ENCODE results near the gene ITSN2. TPM values are rescaled to one million over a fixed set of nuclear protein-coding genes. Genes with fewer than 3 reads are reported as not detected.

ITSN2 gene
- total RNA-seq, 1 donor from 2014 or later = 75.3 TPM

GRCh38 chr2:24285484-24286152 lies 74.7 kb downstream of the ITSN2 start:
- intact Hi-C loops (cut with DNase I) = no loop called here
- ATAC-seq (no peak), DNase-seq (ENCODE audit: low spot score) (no peak)

GRCh38 chr2:24280645-24281044 lies 79.7 kb downstream of the ITSN2 start:
- intact Hi-C loops (cut with DNase I) = no loop called here
- ATAC-seq = no peak

GRCh38 chr2:24280161-24280560 lies 80.2 kb downstream of the ITSN2 start:
- ATAC-seq (no peak), DNase-seq (ENCODE audit: low spot score) (no peak)
- intact Hi-C loops (cut with DNase I) = no loop called here

More at GRCh38 chr2:24280645-24281044, 79.7 kb downstream of the ITSN2 start:
- DNase-seq (ENCODE audit: low spot score) = no peak

- ATAC-seq (no peak), DNase-seq (ENCODE audit: low spot score) (no peak)
- intact Hi-C loops (cut with DNase I) = no loop called here
Measured at GRCh38 chr2:24276349-24276899, 83.9 kb downstream of the ITSN2 start.

- intact Hi-C loops (cut with DNase I) = no loop called here
- no peak for ATAC-seq
- DNase-seq (ENCODE audit: low spot score) = no peak
Measured at GRCh38 chr2:24274809-24275208, 85.5 kb downstream of the ITSN2 start.

GRCh38 chr2:24273598-24273997 lies 86.7 kb downstream of the ITSN2 start:
- ATAC-seq (no peak), DNase-seq (ENCODE audit: low spot score) (no peak)
- intact Hi-C loops (cut with DNase I) = no loop called here

GRCh38 chr2:24272907-24273306 lies 87.4 kb downstream of the ITSN2 start:
- ATAC-seq (no peak), DNase-seq (ENCODE audit: low spot score) (no peak)
- intact Hi-C loops (cut with DNase I) = no loop called here

- intact Hi-C loops (cut with DNase I) = no loop called here
- no peak for DNase-seq (ENCODE audit: low spot score)
- ATAC-seq = no peak
Measured at GRCh38 chr2:24272161-24272802, 88.1 kb downstream of the ITSN2 start.

- DNase-seq (ENCODE audit: low spot score) = no peak
- ATAC-seq = no peak
- intact Hi-C loops (cut with DNase I) = no loop called here
Measured at GRCh38 chr2:24269265-24269664, 91.1 kb downstream of the ITSN2 start.

- no peak for ATAC-seq
- no peak for DNase-seq (ENCODE audit: low spot score)
- intact Hi-C loops (cut with DNase I) = no loop called here
Measured at GRCh38 chr2:24265212-24265611, 95.1 kb downstream of the ITSN2 start.

GRCh38 chr2:24262421-24262970 lies 97.8 kb downstream of the ITSN2 start:
- intact Hi-C loops (cut with DNase I) = no loop called here
- DNase-seq (ENCODE audit: low spot score) (no peak), ATAC-seq (no peak)

- ATAC-seq (no peak), DNase-seq (ENCODE audit: low spot score) (no peak)
- intact Hi-C loops (cut with DNase I) = no loop called here
Measured at GRCh38 chr2:24261441-24261840, 98.9 kb downstream of the ITSN2 start.

- no peak for DNase-seq (ENCODE audit: low spot score)
- ATAC-seq = no peak
- intact Hi-C loops (cut with DNase I) = no loop called here
Measured at GRCh38 chr2:24259316-24259715, 101.0 kb downstream of the ITSN2 start.

GRCh38 chr2:24258718-24259117 lies 101.6 kb downstream of the ITSN2 start:
- ATAC-seq = no peak
- intact Hi-C loops (cut with DNase I) = no loop called here
- DNase-seq (ENCODE audit: low spot score) = no peak

GRCh38 chr2:24253303-24253919 lies 106.9 kb downstream of the ITSN2 start:
- intact Hi-C loops (cut with DNase I) = no loop called here
- no peak for ATAC-seq
- DNase-seq (ENCODE audit: low spot score) = no peak

GRCh38 chr2:24247592-24247991 lies 112.7 kb downstream of the ITSN2 start:
- ATAC-seq = no peak
- intact Hi-C loops (cut with DNase I) = no loop called here

GRCh38 chr2:24247164-24247563 lies 113.2 kb downstream of the ITSN2 start:
- ATAC-seq (no peak), DNase-seq (ENCODE audit: low spot score) (no peak)
- intact Hi-C loops (cut with DNase I) = no loop called here

More at GRCh38 chr2:24247592-24247991, 112.7 kb downstream of the ITSN2 start:
- DNase-seq (ENCODE audit: low spot score) = no peak

GRCh38 chr2:24245986-24246776 lies 114.2 kb downstream of the ITSN2 start:
- no peak for DNase-seq (ENCODE audit: low spot score)
- intact Hi-C loops (cut with DNase I) = no loop called here
- ATAC-seq = no peak

GRCh38 chr2:24241528-24241927 lies 118.8 kb downstream of the ITSN2 start:
- intact Hi-C loops (cut with DNase I) = no loop called here
- ATAC-seq = no peak
- DNase-seq (ENCODE audit: low spot score) = no peak

Measured in sciatic nerve (tissue), 2 donors.